Forelimb muscle (tissue), 1 donor: Measurements from ENCODE around the gene ZFP1. TPM values are rescaled to one million over a fixed set of nuclear protein-coding genes. Genes with fewer than 3 reads are reported as not detected.

Experiments used
- DNase-seq: peaks from one replicate; pipeline ENCODE4 v3.0.0-alpha.2; 2013; ENCODE audit warnings: low read depth
- polyA plus RNA-seq: library from polyadenylated mRNA; unstranded; fragments of 120-200 nt; gene quantifications from one replicate; pipeline ENCODE4 v1.2.1, GENCODE V29; 2013; ENCODE audit not compliant: insufficient read length

ZFP1 gene
- polyA plus RNA-seq, 1 donor, result 14.0 TPM

- no peak for DNase-seq
Measured at GRCh38 chr16:75151798-75152197, 3.5 kb downstream of the ZFP1 start.

- DNase-seq, result no peak
Measured at GRCh38 chr16:75152635-75153034, 4.3 kb downstream of the ZFP1 start.

- no peak for DNase-seq
Measured at GRCh38 chr16:75160386-75160785, 12.1 kb downstream of the ZFP1 start.

- DNase-seq, result no peak
Measured at GRCh38 chr16:75169899-75170405, 21.6 kb downstream of the ZFP1 start.

- DNase-seq, result no peak
Measured at GRCh38 chr16:75172578-75172977, 24.3 kb downstream of the ZFP1 start.

- DNase-seq, result no peak
Measured at GRCh38 chr16:75175074-75175473, 26.8 kb downstream of the ZFP1 start.

- DNase-seq, result no peak
Measured at GRCh38 chr16:75176926-75177325, 28.6 kb downstream of the ZFP1 start.

GRCh38 chr16:75179208-75179607 is 30.9 kb downstream of the ZFP1 start:
- no peak for DNase-seq

- DNase-seq, result no peak
Measured at GRCh38 chr16:75181630-75182029, 33.3 kb downstream of the ZFP1 start.

GRCh38 chr16:75188832-75189477 is 40.6 kb downstream of the ZFP1 start:
- no peak for DNase-seq

- no peak for DNase-seq
Measured at GRCh38 chr16:75189638-75190245, 41.4 kb downstream of the ZFP1 start.

- DNase-seq, result no peak
Measured at GRCh38 chr16:75192606-75193264, 44.4 kb downstream of the ZFP1 start.

GRCh38 chr16:75193265-75193650 is 44.9 kb downstream of the ZFP1 start:
- no peak for DNase-seq

GRCh38 chr16:75193730-75194444 is 45.6 kb downstream of the ZFP1 start:
- no peak for DNase-seq

GRCh38 chr16:75195811-75196790 is 47.8 kb downstream of the ZFP1 start:
- DNase-seq, result no peak

- no peak for DNase-seq
Measured at GRCh38 chr16:75196836-75197235, 48.5 kb downstream of the ZFP1 start.

GRCh38 chr16:75197522-75198134 is 49.3 kb downstream of the ZFP1 start:
- DNase-seq, result no peak

GRCh38 chr16:75198135-75198600 is 49.8 kb downstream of the ZFP1 start:
- no peak for DNase-seq

GRCh38 chr16:75202069-75202590 is 53.8 kb downstream of the ZFP1 start:
- no peak for DNase-seq

- no peak for DNase-seq
Measured at GRCh38 chr16:75203096-75203495, 54.8 kb downstream of the ZFP1 start.
